HG03025 (cell line): ENCODE data around the gene CIAO1.
"Not testable (repeated sequence)": the region's sequence is repeated elsewhere in the genome, so short reads cannot be mapped to it uniquely, and the experiment has no call there.

Experiments
- ATAC-seq: cut with Tn5 transposase; IDR thresholded peaks from one replicate; pipeline ENCODE4 v1.9.1; 2021; ENCODE audit warnings: mild to moderate bottlenecking, moderate library complexity; ENCODE audit not compliant: unreplicated experiment, low FRiP score

Gene CIAO1

GRCh38 chr2:96248624-96249023, 17.4 kb upstream of the CIAO1 start:
- ATAC-seq: no peak

DNA sequence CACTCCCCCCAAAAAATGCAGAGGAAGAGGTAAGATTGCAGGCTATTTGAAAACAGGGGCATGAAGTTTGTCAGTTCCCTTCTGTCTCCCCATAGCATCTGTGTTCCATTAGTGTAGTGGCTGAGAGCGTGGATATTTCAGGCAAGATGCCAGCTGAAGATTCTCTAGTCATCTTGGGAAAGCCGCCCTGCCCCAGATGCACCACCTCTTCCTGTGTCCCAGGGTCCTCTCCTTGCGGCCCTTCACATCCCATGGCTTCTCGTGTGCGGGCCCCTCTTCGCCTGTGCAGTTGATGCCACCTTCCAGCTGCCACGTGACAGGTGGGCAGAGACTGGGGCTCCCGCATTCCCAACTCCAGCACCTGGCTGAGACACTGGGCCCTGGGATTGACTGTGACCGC, 16.4 kb upstream of the CIAO1 start:
- ATAC-seq: no peak

DNA sequence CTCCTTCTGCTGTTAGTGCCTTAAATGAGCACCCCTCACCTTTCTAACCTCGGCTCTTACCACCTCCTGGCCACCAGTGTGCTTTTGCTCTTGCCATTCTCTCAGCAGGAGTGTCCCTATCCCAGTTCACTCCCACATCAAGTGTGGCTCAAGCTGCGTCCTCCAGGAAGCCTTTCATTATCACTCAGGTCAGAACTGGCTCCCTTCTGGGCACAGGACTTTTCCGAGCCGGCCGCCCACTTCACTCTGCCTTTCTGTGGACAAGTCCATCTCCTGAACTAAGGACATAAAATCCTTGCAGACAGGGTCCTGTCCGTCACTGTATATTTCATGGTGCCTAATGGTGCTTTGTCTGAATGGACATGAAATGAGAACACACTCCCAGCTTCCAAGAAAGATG, 15.8 kb upstream of the CIAO1 start:
- ATAC-seq: no peak

GRCh38 chr2:96251721-96252292, 14.2 kb upstream of the CIAO1 start:
- no peak for ATAC-seq

DNA sequence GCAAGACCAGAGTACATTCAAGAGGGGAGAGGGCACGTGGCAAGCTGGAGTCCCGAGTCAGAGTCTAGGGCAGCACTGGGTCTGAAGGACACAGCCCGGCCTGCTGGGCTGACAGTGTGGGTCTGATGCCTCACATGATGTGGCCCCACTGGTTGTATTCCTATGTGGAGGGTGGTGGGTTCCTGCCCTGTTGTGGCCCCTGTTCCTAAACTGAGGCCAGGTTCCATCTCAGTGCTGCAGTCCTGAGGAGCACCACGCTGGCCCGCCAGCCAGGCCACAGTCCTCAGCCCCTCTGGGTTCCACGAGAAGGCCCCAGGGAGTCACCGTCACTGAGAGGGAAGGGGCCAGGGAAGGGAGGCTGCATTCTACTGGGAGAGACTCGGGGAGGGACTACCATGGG, 13.5 kb upstream of the CIAO1 start:
- no peak for ATAC-seq

DNA sequence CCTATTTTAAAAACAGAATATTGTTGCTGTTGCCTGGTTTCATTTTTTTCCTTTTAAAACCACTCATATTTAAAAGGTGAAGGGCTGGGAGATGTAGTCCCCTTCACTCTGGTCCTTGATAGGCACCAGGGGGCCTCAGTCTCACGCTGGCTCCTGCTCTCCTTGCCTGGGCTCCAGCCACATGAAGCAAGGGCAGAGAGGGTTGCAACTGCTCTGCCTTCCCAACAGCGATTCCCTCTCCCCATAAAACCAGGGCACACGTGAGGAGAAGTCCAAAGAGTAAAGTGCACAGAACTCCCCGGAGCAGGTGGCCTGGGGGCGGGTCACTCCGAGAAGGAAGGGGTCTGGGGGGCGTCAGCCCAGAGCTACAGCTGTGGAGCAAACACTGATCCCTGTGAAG, 13.0 kb upstream of the CIAO1 start:
- ATAC-seq: no peak

DNA sequence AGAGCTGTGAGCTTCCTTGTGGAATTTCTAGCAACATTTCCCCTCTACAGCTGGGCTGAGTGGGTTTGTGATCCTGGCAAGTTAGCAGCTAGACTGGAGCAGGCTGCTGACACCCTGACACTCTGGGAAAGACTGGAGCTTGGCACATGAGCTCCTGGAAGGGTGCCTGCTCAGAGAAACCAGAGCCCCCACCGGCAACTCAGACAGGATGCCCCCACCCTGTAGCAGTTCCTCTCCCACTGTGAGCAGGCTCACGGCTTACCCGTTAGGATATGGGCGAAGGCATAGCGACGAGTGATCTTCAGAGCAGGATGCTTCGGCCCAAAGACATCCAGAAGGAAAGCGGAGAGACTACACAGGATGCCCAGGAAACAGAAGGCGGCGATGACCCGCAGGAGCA, 11.5 kb upstream of the CIAO1 start:
- ATAC-seq: no peak

GRCh38 chr2:96256611-96257113, 9.4 kb upstream of the CIAO1 start:
- ATAC-seq: no peak

DNA sequence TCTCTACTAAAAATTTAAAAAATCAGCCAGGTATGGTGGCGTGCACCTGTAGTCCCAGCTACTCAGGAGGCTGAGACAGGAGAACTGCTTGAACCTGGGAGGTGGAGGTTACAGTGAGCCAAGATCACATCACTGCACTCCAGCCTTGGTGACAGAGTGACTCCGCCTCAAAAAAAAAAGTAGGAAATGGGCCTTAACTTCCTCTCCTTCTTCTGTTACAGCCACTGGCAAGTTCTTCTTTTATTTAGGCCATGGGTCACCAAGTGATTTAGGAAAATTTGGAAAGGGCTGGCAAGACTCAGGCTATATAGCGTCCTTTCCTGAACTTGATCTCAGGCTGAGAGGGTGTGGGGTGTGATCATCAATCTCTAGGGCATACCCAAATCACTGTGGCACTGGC, 8.3 kb upstream of the CIAO1 start:
- ATAC-seq: not testable (repeated sequence)

DNA sequence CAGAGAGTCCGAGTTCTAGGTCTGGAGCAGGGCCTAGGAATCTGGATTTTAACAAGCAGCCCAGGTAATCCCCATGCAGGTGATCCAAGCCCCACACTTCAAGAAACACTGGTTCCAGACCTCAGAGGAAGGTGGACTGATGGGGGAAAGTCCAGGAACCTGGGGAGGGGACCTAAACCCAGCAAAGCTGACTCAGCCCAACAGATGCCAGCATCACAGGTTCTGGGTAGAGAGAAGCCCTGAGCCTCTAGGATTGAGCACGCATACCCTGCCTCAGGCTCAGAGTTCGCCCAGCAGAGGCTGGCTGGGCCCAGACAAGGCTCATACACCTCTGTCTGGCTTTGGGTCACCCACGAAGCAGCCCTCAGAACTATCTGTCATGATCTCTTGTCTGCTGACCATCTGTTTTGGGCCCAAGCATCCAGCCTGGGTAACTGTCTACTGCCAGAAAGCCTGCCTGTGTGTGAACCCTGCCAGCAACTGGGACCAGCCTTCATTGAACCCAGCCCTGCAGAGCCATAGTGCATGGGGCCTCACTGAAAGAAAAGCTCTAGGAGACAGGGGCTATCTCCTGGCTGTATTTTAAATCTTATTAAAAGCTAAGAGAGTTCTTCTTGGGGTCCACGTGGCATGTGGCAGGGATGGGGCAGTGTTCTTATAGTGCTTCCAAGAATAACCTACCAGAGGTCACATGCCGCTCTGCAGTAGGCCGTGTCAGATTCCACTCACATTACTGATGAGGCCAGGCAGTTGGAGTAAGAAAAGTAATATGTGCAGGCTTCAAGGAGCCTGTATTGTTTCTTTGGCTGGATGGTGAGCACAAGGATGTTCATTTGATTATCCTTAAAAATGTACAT, 7.6 kb upstream of the CIAO1 start:
- no peak for ATAC-seq

DNA sequence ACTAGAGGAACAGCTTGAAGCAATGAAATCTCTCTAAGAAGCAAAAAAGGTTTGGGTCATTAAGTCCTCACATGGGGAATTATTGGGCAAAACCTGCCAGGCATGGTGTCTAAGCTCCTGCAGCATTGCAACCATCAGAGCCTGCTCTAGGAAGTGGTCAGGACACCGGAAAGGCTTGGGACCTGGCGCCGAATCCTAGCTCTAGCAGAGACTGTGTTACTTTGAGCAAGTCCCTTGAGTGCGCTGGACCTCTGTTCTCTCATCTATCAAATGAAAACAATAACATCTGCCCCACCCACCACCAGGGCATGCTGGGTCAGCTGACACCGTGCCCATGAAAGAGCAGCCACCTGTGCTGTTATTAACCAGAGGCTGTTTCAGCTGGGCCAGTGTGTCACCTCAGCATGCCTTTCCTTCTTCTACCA, 6.5 kb upstream of the CIAO1 start:
- ATAC-seq: no peak

- no peak for ATAC-seq
Observed at GRCh38 chr2:96260387-96261260, 5.4 kb upstream of the CIAO1 start.

DNA sequence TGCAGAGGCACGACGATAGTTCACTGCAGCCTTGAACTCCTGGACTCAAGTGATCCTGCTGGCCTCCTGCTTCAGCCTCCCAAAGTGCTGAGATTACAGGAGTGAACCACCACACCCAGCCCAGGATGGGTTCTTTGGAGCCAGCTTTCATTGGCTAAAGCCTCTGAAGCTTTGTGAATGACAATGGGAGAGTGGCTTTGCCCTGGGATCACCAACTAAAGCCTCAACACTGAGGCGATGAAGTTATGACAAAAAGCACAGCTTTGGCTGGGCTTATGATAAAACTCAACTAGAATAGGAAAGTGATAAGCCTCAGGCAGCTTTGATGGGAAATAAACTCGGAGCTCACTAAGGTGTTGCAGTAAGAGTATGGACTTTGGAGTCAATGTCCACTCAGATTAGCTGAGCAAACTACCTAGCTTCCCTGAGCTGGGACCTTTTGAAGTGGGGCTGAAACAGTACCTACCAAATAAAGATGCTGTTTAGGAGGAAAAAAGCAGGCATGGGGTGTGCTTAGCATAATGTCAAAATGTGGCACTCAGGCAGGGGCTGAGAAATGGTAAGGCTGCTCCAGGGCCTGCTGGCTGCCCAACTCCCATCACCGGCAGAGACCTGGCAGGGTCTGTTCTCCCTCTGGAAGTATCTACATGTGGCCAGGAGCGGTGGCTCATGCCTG, 4.6 kb upstream of the CIAO1 start:
- no peak for ATAC-seq

GRCh38 chr2:96262306-96262705, 3.7 kb upstream of the CIAO1 start:
- no peak for ATAC-seq

DNA sequence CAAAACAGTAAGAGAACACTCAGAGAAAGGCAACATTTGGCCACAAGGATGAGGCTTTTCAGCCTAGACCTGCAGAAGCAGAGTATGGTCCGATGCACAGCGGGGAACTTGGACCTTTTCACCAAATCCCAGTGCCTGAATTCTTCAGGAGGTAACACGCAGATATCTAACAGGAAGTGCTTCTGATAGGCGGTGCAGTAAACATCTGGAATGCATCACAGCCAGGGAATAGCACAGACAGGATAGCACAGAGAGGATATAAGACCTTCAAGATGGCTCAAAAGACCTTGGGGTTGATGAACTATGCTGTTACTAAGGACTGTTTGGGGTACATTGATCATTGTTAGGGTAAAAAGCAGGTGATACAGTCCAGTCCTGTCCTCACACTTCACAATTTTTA, 1.9 kb upstream of the CIAO1 start:
- no peak for ATAC-seq

DNA sequence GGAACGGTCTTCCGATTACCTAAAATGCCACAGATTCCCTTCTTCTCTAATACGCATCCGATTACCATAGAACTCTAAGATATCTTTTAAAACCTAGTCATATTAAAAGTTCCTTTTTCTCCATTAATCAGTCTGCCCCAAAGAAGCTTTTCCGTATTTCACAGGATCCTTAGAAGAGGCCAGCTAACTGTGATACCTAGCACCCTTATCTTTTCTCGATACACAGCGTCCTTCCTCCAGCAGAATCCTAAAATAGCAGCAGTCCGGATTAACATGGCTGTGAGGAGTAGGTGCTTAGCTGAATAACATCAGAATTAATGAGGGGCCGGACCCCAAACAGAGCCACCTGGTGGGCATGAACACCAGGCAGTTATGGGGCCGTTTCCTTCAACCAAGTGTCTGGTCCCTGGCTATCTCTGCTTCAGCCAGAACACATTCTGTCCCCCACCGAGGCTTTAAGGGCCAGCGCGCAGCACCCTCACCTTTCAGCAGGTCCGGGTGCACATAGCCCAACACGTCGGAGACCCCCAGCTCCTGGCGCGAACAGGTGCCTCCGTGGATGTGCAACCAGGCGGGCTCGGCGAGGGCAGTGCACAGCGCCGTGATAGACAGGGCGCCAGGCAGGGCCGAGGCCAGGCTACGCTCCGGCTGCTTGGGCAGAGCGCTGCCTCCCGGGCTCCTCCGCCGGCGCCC, 1.2 kb upstream of the CIAO1 start:
- peak; percentile 4 for ATAC-seq

DNA sequence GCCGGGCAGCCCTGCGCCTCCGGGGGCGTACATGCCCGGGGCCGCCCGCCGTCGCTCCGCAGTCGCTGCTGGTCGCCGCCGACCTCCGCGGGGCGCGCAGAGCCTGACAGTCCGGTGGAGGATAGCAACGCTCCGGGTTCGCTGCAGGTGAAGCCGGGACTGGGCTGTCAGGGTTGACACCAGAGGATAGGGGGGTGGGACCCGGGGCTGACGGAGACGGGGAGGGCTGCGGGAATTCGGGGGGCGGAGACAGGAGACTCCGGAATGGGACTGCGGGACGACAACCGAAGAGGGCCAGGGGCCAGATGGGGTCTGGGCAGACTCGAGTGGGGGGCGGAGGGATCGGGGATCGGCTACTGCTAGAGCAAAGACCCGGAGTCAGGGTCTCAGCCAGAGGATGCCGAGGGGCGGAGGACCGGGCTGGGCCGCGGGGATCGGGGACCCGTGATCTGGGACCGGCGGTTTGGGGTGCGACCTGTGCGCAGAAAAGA, 631 bp upstream of the CIAO1 start:
- peak; percentile 4 for ATAC-seq

DNA sequence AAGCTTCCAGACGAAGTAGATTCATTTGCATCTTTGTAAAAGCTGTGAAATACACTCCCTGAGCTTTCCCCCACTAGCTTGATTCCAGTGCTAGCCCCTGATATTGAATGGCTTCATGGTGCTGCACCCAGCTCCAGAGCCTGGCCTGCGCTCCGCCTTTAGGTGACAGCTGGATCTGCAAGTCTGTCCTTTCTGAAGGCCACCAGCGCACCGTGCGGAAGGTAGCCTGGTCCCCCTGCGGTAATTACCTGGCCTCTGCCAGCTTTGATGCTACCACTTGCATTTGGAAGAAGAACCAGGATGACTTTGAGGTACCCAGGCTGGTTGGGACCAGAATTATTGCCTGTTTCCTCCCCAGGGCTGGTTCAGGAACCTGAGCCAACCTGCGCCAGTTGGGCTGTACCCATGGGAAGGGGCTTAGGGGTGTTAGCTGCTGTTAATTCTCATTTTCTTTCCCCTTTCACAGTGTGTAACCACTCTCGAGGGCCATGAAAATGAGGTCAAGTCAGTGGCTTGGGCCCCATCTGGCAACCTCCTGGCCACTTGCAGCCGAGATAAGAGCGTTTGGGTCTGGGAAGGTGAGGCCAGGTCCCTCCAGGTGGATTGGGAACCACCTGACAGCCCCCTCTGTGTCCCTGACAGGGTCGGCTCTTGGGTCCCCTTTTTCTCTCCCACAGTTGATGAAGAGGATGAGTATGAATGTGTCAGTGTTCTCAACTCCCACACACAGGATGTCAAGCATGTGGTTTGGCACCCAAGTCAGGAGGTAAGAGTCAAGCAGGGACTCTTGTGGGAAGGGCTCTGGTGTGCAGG, 1.3 kb downstream of the CIAO1 start:
- ATAC-seq: no peak

DNA sequence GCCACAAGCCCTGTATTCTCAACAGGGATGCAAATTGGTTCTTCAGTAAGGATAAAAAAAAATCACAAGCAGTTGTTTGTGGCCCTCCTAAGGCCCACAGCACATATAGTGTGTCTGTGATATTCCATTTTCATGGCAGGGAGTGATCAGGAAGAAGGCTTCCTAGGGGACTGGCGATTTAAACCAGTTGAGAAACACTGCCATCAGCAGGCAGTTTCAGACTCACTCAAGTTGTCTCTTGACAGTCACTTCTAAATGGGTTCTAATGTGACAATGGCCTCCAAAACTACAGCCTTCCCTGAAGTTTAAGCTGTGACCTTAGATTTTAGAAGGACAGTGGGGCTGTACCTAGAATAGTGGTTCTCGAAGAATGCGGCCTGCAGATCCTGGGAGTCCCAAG, 6.0 kb downstream of the CIAO1 start:
- no peak for ATAC-seq
